WTC11 (cell line): ENCODE results near the gene UGGT2. TPM values are rescaled to one million over a fixed set of nuclear protein-coding genes. Genes with fewer than 3 reads are reported as not detected.
A peak's percentile ranks its signal among the peaks of the same experiment; 100 is the strongest.

Experiments
- ATAC-seq: fragments of 200-7000 bp; cut with Tn5 transposase; 2 replicates; pipeline ENCODE4 v1.10.0; 2021; ENCODE audit warnings: mild to moderate bottlenecking, moderate library complexity
- CTCF ChIA-PET: fragments of 300-600 bp; sonication (Branson Sonifier 250); formaldehyde crosslinking; loops from one replicate; lab custom pipeline; 2021; ENCODE audit warnings: antibody characterized with exemption; lab: Charles Lee
- POLR2A ChIA-PET: fragments of 350-600 bp; sonication (Branson Sonifier 250); formaldehyde crosslinking; loops from one replicate; lab custom pipeline; 2021; ENCODE audit warnings: antibody characterized with exemption; lab: Charles Lee
- DNase-seq: peaks from one replicate; pipeline ENCODE4 v3.0.0; 2021; ENCODE audit warnings: low spot score
- H3K27ac Mint-ChIP-seq: 2 replicates; pipeline ENCODE4 v1.8.0; 2021; ENCODE audit warnings: mixed read lengths
- H3K27me3 Mint-ChIP-seq: 2 replicates; pipeline ENCODE4 v1.8.0; 2021; ENCODE audit warnings: low read depth, mild to moderate bottlenecking, moderate library complexity, mixed read lengths
- H3K36me3 Mint-ChIP-seq: 2 replicates; pipeline ENCODE4 v1.8.0; 2021; ENCODE audit warnings: mixed read lengths
- H3K4me1 Mint-ChIP-seq: 2 replicates; pipeline ENCODE4 v1.8.0; 2022; ENCODE audit warnings: mixed read lengths
- H3K4me3 Mint-ChIP-seq: 2 replicates; pipeline ENCODE4 v1.8.0; 2021; ENCODE audit warnings: mild to moderate bottlenecking, moderate library complexity, mixed read lengths
- H3K9me3 Mint-ChIP-seq: 2 replicates; pipeline ENCODE4 v1.8.0; 2021; ENCODE audit warnings: mixed read lengths
- ESRRA ChIP-seq: sonication (generic); formaldehyde crosslinking; IDR thresholded peaks from 2 replicates; pipeline ENCODE4 v1.8.1; 2022; ENCODE audit warnings: mild to moderate bottlenecking, missing genetic modification reagents, borderline replicate concordance
- JUN ChIP-seq: sonication (generic); formaldehyde crosslinking; IDR thresholded peaks from 2 replicates; pipeline ENCODE4 v1.8.0; 2023; ENCODE audit warnings: mild to moderate bottlenecking, missing genetic modification reagents
- MYBL2 ChIP-seq: sonication (generic); formaldehyde crosslinking; IDR thresholded peaks from 2 replicates; pipeline ENCODE4 v1.8.1; 2023; ENCODE audit warnings: mild to moderate bottlenecking, moderate library complexity, missing genetic modification reagents
- NFATC4 ChIP-seq: fragments of 250-450 bp; sonication (Bioruptor Pico); IDR thresholded peaks from 2 replicates; pipeline ENCODE4 v1.9.0; 2021; ENCODE audit warnings: mild to moderate bottlenecking
- NR2C2 ChIP-seq: sonication (generic); formaldehyde crosslinking; IDR thresholded peaks from 2 replicates; pipeline ENCODE4 v1.8.0; 2022; ENCODE audit warnings: mild to moderate bottlenecking, missing genetic modification reagents
- total RNA-seq: library from RNA; stranded (reverse); gene quantifications from 3 replicates; pipeline ENCODE4 v1.2.3, GENCODE V29; 2021
- TF ChIP-seq, protein P1 (sequence below): sonication (generic); formaldehyde crosslinking; IDR thresholded peaks from 2 replicates; pipeline ENCODE4 v1.8.0; 2023; ENCODE audit warnings: missing genetic modification reagents, mild to moderate bottlenecking, borderline replicate concordance
- TF ChIP-seq, protein P2 (sequence below): sonication (generic); formaldehyde crosslinking; IDR thresholded peaks from 2 replicates; pipeline ENCODE4 v1.8.1; 2022; ENCODE audit warnings: low read depth, mild to moderate bottlenecking, moderate library complexity, missing genetic modification reagents, borderline replicate concordance
- TF ChIP-seq, protein P3 (sequence below): fragments of 250-450 bp; sonication (Bioruptor Pico); conservative IDR thresholded peaks from 2 replicates; pipeline ENCODE4 v1.9.0; 2021; ENCODE audit warnings: mild to moderate bottlenecking
- TF ChIP-seq, protein P4 (sequence below): sonication (generic); formaldehyde crosslinking; IDR thresholded peaks from 2 replicates; pipeline ENCODE4 v1.8.1; 2023; ENCODE audit warnings: mild to moderate bottlenecking, missing genetic modification reagents, moderate library complexity
- TF ChIP-seq, protein P5 (sequence below): sonication (generic); formaldehyde crosslinking; IDR thresholded peaks from 2 replicates; pipeline ENCODE4 v1.8.1; 2022; ENCODE audit warnings: mild to moderate bottlenecking, moderate library complexity, missing genetic modification reagents
- TF ChIP-seq, protein P6 (sequence below): fragments of 250-450 bp; sonication (Bioruptor Pico); IDR thresholded peaks from 2 replicates; pipeline ENCODE4 v1.9.0; 2021; ENCODE audit warnings: mild to moderate bottlenecking
- TF ChIP-seq, protein P7 (sequence below): sonication (generic); formaldehyde crosslinking; IDR thresholded peaks from 2 replicates; pipeline ENCODE4 v1.8.1; 2023; ENCODE audit warnings: mild to moderate bottlenecking, missing genetic modification reagents, moderate library complexity
- TF ChIP-seq, protein P8 (sequence below): fragments of 250-450 bp; sonication (Bioruptor Pico); IDR thresholded peaks from 2 replicates; pipeline ENCODE4 v1.9.0; 2021; ENCODE audit warnings: mild to moderate bottlenecking
- TF ChIP-seq, protein P9 (sequence below): sonication (generic); formaldehyde crosslinking; IDR thresholded peaks from 2 replicates; pipeline ENCODE4 v1.8.0; 2022; ENCODE audit warnings: mild to moderate bottlenecking, missing genetic modification reagents
- TF ChIP-seq, protein P10 (sequence below): fragments of 250-450 bp; sonication (Bioruptor Pico); IDR thresholded peaks from 2 replicates; pipeline ENCODE4 v1.9.0; 2021; ENCODE audit warnings: mild to moderate bottlenecking, borderline replicate concordance

Gene UGGT2
- total RNA-seq, 1 experiment from 2014 or later = 31.1 TPM

DNA sequence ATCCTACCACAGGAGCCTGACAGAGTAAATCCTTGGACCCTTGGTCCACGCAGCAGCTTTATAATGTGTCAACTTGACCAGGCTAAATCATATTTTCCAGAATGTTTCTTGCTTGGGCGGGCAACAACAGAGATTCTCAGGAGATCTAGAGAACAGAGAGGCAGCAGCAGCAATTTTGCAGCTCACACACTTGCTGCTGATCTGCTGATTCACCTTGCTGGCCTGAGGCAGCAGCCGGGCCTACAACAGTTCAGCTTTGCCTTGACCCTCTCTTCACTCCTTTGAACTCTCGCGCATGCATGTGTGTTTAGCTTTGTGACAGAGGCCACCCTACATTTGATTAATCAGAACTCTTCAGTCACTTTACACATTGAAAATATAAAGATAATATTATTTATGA is 159.3 kb downstream of the UGGT2 start:
- no peak; the same call in 1 of the 2 replicates for ATAC-seq
- Mint-ChIP-seq H3K4me1 (no peaks in the 10 kb centered on the region), H3K27me3 (no peaks in the 10 kb centered on the region), H3K9me3 (no peaks in the 10 kb centered on the region), H3K4me3 (no peak overlapping the region), H3K27ac (peak overlapping the region; percentile 52; the same call in 1 of the 2 replicates), H3K36me3 (peaks cover 5% of the 10 kb centered on the region)
- TF ChIP-seq, protein P1, sequence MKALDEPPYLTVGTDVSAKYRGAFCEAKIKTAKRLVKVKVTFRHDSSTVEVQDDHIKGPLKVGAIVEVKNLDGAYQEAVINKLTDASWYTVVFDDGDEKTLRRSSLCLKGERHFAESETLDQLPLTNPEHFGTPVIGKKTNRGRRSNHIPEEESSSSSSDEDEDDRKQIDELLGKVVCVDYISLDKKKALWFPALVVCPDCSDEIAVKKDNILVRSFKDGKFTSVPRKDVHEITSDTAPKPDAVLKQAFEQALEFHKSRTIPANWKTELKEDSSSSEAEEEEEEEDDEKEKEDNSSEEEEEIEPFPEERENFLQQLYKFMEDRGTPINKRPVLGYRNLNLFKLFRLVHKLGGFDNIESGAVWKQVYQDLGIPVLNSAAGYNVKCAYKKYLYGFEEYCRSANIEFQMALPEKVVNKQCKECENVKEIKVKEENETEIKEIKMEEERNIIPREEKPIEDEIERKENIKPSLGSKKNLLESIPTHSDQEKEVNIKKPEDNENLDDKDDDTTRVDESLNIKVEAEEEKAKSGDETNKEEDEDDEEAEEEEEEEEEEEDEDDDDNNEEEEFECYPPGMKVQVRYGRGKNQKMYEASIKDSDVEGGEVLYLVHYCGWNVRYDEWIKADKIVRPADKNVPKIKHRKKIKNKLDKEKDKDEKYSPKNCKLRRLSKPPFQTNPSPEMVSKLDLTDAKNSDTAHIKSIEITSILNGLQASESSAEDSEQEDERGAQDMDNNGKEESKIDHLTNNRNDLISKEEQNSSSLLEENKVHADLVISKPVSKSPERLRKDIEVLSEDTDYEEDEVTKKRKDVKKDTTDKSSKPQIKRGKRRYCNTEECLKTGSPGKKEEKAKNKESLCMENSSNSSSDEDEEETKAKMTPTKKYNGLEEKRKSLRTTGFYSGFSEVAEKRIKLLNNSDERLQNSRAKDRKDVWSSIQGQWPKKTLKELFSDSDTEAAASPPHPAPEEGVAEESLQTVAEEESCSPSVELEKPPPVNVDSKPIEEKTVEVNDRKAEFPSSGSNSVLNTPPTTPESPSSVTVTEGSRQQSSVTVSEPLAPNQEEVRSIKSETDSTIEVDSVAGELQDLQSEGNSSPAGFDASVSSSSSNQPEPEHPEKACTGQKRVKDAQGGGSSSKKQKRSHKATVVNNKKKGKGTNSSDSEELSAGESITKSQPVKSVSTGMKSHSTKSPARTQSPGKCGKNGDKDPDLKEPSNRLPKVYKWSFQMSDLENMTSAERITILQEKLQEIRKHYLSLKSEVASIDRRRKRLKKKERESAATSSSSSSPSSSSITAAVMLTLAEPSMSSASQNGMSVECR (CRISPR knock-in tag) = no peak
- TF ChIP-seq, protein P2, sequence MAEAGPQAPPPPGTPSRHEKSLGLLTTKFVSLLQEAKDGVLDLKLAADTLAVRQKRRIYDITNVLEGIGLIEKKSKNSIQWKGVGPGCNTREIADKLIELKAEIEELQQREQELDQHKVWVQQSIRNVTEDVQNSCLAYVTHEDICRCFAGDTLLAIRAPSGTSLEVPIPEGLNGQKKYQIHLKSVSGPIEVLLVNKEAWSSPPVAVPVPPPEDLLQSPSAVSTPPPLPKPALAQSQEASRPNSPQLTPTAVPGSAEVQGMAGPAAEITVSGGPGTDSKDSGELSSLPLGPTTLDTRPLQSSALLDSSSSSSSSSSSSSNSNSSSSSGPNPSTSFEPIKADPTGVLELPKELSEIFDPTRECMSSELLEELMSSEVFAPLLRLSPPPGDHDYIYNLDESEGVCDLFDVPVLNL (CRISPR knock-in tag) = no peak
- TF ChIP-seq ESRRA = no peak
- TF ChIP-seq, protein P3, sequence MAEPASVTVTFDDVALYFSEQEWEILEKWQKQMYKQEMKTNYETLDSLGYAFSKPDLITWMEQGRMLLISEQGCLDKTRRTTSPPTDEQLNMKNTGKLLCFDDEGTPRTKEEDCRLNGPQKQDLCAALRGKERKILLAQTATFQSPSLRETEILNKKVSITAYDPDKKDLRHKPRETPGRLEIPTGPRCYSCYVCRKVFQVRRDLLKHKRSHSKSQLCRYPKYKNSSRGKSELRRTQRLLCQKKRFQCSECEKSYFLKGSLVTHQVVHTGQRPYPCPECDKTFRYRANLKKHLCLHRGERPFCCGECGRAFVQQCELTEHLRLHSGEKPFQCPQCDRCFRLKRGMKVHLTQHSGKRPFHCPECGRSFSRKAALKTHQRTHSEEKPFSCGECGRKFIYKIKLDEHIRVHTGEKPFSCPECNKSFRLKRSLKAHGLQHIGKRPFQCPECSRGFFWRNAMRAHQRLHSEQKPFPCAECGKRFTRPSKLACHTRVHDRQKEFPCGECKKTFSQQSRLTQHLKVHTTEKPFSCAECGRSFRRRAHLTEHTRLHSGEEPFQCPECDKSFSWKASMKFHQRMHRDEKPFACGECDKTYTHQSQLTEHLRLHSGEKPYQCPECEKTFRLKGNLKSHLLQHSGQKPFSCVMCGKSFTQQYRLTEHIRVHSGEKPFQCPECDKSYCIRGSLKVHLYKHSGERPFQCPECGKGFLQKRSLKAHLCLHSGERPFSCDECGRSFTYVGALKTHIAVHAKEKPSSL (CRISPR knock-in tag) = no peak
- TF ChIP-seq, protein P4, sequence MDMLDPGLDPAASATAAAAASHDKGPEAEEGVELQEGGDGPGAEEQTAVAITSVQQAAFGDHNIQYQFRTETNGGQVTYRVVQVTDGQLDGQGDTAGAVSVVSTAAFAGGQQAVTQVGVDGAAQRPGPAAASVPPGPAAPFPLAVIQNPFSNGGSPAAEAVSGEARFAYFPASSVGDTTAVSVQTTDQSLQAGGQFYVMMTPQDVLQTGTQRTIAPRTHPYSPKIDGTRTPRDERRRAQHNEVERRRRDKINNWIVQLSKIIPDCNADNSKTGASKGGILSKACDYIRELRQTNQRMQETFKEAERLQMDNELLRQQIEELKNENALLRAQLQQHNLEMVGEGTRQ (CRISPR knock-in tag) = no peak
- no peak for TF ChIP-seq JUN (CRISPR knock-in tag)
- TF ChIP-seq, protein P5, sequence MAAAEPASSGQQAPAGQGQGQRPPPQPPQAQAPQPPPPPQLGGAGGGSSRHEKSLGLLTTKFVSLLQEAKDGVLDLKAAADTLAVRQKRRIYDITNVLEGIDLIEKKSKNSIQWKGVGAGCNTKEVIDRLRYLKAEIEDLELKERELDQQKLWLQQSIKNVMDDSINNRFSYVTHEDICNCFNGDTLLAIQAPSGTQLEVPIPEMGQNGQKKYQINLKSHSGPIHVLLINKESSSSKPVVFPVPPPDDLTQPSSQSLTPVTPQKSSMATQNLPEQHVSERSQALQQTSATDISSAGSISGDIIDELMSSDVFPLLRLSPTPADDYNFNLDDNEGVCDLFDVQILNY (CRISPR knock-in tag) = no peak
- TF ChIP-seq, protein P6, sequence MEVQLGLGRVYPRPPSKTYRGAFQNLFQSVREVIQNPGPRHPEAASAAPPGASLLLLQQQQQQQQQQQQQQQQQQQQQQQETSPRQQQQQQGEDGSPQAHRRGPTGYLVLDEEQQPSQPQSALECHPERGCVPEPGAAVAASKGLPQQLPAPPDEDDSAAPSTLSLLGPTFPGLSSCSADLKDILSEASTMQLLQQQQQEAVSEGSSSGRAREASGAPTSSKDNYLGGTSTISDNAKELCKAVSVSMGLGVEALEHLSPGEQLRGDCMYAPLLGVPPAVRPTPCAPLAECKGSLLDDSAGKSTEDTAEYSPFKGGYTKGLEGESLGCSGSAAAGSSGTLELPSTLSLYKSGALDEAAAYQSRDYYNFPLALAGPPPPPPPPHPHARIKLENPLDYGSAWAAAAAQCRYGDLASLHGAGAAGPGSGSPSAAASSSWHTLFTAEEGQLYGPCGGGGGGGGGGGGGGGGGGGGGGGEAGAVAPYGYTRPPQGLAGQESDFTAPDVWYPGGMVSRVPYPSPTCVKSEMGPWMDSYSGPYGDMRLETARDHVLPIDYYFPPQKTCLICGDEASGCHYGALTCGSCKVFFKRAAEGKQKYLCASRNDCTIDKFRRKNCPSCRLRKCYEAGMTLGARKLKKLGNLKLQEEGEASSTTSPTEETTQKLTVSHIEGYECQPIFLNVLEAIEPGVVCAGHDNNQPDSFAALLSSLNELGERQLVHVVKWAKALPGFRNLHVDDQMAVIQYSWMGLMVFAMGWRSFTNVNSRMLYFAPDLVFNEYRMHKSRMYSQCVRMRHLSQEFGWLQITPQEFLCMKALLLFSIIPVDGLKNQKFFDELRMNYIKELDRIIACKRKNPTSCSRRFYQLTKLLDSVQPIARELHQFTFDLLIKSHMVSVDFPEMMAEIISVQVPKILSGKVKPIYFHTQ (CRISPR knock-in tag) = no peak
- TF ChIP-seq, protein P7, sequence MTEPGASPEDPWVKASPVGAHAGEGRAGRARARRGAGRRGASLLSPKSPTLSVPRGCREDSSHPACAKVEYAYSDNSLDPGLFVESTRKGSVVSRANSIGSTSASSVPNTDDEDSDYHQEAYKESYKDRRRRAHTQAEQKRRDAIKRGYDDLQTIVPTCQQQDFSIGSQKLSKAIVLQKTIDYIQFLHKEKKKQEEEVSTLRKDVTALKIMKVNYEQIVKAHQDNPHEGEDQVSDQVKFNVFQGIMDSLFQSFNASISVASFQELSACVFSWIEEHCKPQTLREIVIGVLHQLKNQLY (CRISPR knock-in tag) = no peak
- TF ChIP-seq, protein P8, sequence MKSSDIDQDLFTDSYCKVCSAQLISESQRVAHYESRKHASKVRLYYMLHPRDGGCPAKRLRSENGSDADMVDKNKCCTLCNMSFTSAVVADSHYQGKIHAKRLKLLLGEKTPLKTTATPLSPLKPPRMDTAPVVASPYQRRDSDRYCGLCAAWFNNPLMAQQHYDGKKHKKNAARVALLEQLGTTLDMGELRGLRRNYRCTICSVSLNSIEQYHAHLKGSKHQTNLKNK (CRISPR knock-in tag) = no peak
- TF ChIP-seq, protein P9, sequence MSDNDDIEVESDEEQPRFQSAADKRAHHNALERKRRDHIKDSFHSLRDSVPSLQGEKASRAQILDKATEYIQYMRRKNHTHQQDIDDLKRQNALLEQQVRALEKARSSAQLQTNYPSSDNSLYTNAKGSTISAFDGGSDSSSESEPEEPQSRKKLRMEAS (CRISPR knock-in tag) = no peak
- TF ChIP-seq, protein P10, sequence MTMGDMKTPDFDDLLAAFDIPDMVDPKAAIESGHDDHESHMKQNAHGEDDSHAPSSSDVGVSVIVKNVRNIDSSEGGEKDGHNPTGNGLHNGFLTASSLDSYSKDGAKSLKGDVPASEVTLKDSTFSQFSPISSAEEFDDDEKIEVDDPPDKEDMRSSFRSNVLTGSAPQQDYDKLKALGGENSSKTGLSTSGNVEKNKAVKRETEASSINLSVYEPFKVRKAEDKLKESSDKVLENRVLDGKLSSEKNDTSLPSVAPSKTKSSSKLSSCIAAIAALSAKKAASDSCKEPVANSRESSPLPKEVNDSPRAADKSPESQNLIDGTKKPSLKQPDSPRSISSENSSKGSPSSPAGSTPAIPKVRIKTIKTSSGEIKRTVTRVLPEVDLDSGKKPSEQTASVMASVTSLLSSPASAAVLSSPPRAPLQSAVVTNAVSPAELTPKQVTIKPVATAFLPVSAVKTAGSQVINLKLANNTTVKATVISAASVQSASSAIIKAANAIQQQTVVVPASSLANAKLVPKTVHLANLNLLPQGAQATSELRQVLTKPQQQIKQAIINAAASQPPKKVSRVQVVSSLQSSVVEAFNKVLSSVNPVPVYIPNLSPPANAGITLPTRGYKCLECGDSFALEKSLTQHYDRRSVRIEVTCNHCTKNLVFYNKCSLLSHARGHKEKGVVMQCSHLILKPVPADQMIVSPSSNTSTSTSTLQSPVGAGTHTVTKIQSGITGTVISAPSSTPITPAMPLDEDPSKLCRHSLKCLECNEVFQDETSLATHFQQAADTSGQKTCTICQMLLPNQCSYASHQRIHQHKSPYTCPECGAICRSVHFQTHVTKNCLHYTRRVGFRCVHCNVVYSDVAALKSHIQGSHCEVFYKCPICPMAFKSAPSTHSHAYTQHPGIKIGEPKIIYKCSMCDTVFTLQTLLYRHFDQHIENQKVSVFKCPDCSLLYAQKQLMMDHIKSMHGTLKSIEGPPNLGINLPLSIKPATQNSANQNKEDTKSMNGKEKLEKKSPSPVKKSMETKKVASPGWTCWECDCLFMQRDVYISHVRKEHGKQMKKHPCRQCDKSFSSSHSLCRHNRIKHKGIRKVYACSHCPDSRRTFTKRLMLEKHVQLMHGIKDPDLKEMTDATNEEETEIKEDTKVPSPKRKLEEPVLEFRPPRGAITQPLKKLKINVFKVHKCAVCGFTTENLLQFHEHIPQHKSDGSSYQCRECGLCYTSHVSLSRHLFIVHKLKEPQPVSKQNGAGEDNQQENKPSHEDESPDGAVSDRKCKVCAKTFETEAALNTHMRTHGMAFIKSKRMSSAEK (CRISPR knock-in tag) = no peak
- TF ChIP-seq MYBL2 (CRISPR knock-in tag) = no peak
- no peak for TF ChIP-seq NFATC4 (CRISPR knock-in tag)
- no peak for TF ChIP-seq NR2C2 (CRISPR knock-in tag)
- no peak for DNase-seq
- CTCF ChIA-PET = no interaction called here
- POLR2A ChIA-PET = no interaction called here
